Putamen (tissue), 1 donor: ENCODE data around the gene PRTN3.
"Not testable (repeated sequence)": the region's sequence is repeated elsewhere in the genome, so short reads cannot be mapped to it uniquely, and the experiment has no call there.

Experiments
- DNase-seq: peaks from one replicate; pipeline ENCODE4 v3.0.0-alpha.2; 2016; ENCODE audit warnings: low spot score

PRTN3 gene

DNA sequence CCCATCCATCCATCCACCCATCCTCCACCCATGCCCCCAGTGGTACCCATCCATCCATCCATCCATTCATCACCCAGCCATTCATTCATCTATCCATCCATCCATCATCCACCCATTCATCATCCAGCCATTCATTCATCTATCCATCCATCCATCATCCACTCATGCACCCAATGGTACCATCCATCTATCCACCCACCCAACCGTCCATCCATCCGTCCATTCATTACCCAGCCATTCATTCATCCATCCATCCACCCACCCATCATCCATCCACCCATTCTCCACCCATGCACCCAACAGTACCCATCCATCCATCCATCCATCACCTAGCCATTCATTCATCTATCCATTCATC lies 24.3 kb upstream of the PRTN3 start:
- DNase-seq = no peak

DNA sequence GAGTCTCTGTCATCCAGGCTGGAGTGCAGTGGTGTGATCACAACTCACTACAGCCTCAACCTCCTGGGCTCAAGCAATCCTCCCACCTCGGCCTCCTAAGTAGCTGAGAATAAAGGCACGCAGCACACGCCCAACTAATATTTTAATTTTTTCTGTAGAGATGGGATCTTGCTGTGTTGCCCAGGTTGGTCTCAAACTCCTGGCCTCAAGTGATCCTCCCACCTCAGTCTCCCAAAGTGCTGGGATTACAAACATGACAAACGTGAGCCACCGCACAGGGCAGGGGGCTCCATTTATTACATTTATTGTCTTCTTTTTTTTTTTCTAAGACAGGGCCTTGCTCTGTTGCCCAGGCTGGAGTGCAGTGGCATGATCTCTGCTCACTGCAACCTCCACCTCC lies 20.6 kb upstream of the PRTN3 start:
- not testable (repeated sequence) for DNase-seq

DNA sequence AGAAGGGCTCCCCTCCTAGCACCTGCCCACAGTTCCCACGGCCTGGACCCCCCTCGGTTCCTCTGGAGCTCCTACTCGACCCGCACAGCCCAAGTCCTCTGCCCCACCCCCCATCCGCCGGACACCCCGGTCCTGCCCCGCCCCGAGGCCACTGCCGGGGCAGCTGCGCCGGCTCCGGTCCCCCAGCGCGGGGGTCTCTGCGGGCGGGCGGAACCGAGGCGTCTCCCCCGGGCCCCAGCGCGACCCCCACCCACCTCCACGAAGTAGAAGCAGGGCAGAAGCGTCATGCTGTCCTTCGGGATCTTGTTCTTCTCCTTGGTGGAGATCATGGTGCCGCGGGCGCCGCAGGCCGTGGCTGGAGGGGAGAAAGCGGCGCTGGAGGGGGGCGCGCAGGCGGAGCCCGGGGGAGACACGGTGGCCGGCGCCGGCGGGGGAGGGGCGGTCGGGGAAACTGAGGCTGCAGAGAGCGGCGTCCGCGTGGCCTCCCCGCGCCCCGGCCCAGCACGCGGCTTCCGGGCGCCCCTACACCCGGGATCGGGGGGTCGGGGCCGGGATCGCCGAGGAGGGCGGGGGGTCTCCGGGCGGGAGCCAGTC lies 19.5 kb upstream of the PRTN3 start:
- no peak for DNase-seq

DNA sequence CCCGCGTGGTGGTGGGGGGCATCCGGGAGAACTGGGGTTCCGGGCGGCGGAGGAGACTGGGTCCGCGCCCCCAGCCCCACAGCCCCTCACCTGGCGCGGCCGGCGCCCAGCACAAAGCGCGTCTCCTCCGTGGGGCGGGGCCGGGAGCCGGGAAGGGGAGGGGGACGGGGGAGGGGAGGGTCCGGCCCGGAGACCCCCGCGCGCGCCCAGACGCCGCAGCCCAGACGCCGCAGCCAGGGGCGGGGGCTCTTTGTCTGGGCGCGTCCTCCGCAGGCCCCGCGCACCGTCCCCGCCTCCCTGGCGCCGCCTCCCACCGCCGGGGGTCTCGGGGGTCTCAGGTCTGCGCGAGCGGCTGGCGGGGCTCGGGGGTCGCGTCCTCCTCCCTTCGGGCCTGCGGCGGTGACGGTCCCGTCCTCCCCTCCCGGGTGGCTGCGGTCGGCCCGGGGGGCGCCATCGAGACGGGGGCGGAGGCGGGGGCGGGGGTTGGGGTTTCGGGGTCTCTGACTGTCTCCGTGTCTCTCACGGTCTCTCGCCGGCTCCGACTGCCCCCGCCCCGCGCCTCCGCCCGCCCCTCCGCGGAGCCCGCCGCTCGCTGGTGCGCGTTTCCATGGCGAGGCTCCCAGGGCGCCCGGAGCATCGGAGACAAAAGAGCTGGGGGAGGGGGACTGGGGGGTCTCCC lies 18.8 kb upstream of the PRTN3 start, which contains the start of gene PLPPR3:
Gene PLPPR3, minus strand, starts transcription at position 131 of the 679 bp plus-strand sequence. CDS start 396 bp downstream, outside the sequence.
- DNase-seq = no peak

DNA sequence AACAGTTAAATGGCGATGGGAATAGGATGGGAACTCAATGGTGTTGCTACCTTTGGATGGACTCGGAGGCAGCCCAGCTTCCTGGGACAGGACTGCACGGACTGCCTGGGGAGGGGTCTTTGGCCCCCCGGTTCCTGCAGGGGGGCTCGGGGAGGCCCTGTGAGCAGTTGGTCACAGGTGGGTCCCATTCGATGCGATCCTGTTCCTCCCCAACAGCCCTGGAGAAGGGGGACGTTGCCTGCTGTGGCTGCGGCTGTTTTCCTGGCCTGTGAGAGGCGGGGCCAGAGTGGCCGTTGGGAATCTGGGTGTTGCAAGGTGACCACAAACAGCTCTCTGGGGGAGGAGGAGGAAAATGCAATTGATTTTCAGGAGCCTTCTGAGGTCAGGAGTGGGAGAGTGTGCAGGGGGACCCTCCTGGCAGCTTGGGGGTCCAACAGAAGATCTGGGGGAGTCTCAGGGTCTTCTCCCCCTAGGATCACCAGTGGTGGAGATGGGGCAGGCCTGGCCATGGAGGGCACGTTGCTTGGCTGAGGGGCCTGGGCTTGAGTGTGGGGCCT lies 17.2 kb upstream of the PRTN3 start:
- DNase-seq = no peak

DNA sequence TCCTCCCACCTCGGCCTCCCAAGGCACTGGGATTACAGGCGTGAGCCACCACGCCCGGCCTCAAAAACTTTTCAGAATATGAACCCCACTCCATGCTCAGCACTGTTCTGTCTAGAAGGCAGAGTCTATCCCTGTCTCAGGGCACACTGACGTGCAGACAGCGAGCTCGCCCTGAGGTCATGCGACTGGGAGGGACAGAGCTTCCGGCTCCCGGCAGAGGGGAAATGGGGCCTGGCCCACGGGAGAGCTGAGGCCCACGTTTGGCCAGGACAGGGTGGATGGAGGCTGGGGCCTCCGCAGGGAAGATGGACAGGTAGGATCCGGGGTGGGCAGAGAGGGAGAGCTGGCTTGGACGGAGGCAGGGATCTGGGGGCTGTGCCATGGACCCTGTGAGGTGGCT lies 15.9 kb upstream of the PRTN3 start:
- DNase-seq = no peak

DNA sequence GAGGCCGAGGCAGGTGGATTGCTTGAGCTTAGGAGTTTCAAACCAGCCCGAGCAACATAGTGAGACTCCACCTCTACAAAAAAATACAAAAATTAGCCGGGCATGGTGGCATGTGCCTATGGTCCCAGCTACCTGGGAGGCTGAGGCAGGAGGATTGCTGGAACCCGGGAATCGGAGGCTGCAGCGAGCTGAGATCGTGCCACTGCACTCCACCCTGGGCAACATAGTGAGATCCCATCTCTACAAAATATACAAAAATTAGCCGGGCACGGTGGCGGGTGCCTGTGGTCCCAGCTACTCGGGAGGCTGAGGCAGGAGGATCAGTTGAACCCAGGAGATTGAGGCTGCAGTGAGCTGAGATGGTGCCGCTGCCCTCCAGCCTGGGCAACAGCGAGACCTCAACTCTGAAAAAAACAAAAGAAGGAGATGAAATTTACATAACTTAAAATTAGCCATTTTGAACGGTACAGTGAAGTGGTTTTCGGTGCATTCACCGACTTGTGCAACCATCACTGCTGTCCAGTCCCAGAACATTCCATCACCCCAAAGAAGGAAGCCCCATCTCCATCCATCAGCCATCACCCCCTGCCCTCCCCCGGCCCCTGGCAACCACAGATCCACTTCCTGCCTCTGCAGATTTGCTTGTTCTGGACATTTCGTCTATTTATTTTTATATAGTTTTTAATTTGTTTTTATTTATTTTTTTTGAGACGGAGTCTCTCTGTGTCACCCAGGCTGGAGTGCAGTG lies 14.7 kb upstream of the PRTN3 start:
- no peak for DNase-seq

DNA sequence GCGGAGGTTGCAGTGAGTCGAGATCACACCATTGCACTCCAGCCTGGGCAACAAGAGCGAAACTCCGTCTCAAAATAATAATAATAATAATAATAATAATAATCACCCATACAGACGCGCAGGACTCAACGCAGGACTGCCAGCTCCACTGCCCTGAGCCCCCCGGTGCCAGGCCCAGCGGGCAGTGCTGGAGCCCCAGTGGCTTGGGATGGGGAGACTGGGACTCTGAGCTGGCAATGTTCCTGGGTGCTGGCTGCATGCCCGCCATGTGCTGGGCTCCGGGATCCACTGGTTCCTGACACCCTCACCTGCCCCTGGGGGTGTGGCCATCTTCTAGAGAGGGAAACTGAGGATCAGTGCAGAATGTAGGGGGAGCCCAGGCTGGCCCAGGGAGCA lies 13.5 kb upstream of the PRTN3 start:
- DNase-seq = no peak

DNA sequence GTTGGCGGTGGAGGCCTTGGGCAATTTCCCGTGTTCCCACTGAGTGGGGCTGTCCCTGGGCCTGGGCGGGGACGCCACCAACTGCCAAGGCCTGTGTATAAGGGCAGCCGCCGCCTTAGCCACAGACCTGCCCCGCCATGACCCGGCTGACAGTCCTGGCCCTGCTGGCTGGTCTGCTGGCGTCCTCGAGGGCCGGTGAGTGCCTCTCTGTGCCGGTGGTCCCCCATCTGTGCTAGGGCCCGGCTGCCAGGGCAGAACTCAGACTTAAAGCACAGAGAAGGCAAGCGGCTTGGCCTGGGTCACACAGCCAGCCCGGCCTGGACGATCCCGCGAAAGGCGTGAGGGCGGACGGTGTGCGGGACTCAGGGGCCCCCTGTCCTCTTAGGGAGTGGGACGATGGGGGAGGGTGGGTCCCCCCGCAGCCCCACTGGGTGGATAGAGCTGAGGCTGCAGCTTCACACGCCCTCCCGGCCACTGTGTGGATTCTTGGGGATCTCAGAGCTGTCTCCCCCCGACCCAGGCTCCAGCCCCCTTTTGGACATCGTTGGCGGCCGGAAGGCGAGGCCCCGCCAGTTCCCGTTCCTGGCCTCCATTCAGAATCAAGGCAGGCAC lies 13.0 kb upstream of the PRTN3 start, which contains the start of gene AZU1:
Gene AZU1, plus strand, starts transcription at position 128 of the 612 bp plus-strand sequence. Its CDS starts 10 bp downstream, at position 138.
- DNase-seq = no peak

DNA sequence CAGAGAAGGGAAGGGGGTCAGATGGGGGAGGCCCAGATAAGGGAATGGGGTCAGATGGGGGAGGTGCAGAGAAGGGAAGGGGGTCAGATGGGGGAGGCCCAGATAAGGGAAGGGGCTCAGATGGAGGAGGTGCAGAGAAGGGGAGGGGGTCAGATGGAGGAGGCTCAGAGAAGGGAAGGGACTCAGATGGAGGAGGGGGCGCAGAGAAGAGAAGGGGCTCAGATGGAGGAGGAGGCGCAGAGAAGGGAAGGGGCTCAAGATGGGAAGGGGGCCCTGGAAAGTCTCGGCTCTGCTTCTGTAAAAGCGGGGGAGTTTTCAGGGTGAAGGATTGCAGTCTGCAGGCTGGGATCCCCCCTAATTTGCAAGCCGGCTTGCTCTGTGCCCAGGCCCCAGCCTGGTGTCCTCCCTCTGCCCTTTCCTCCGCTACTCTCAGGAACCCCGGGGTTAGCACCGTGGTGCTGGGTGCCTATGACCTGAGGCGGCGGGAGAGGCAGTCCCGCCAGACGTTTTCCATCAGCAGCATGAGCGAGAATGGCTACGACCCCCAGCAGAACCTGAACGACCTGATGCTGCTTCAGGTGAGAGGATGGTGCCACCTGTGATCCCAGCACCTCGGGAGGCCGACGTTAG lies 11.6 kb upstream of the PRTN3 start:
- DNase-seq = no peak

DNA sequence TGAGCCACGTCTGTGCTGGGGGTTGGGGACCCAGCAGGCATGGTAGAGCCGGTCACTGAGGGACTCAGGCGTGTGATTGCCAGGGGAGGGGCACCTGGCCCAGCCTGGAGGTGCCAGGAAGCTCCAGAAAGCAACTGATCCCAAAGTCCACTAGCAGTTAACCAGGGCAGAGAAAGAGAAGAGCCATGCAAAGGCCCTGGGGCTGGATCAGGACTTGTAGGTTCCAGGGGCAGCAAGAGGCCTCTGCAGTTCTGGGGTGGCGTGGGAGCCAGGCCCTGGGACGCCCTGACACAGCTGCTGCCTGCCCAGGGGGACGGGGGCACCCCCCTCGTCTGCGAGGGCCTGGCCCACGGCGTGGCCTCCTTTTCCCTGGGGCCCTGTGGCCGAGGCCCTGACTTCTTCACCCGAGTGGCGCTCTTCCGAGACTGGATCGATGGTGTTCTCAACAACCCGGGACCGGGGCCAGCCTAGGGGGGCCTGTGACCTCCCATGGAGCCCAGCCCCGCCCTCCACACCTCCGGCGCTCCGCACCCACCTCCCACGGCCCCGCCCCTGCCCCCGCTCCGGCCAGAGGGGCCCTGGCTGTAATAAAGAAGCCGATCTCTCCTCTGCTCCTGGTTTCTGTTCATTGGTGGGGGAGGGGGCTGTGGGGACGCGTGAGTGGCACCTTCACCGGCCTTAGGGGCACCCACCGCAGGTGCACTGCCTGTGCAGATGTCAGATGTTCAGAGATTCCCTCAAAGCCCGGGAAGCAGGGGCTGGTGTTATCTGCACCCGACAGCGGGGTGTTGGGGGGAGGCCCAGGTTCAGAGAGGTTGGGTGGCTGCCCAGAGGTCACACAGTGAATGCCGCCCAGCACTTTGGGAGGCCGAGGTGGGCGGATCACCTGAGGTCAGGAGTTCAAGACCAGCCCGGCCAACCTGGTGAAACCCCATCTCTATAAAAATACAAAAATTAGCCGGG lies 9.1 kb upstream of the PRTN3 start:
- DNase-seq = no peak

DNA sequence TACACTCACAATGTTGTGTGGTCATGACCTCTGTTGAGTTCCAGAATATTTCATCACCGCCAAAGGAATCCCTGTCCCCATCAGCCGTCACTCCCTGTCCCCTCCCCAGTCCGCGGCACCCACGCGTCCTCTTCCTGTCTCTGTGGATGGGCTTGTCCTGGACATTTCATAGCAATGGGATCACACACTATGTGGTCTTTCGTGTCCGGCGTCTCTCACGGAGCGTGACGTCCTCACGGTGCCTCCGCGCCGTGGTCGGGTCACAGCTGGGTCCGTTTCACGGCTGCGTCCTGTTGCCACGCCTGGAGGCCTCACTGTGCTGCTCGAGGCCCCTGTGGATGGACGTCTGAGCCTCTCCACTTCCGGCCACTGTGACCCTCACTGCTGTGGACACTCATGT lies 6.6 kb upstream of the PRTN3 start:
- no peak for DNase-seq

DNA sequence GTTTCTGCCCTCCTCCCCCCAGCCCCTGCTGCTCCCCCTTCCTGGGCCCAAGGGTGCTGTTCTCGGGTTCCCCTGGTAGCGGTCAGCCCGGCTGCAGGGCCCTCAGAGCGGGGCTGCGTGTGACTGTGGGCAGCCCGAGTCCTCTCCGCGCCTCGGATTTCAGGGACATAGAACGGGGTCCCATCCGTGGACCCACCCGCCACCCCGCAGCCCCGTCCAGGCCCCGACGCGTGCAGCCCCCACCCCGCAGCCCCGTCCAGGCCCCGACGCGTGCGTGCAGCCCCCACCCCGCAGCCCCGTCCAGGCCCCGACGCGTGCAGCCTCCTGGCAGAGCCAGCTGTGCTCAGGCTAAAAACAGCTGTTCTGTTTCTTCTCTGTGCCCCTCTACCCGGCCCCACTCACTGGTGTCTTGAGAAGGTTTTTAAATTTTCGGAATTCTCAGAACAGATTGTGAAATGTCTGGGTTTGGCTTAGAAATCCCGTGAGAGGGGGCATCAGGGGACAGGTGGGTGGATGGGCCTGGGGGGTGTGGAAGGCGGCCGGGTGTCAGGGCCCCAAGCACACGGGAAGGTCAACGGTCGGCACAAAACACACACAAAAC lies 5.5 kb upstream of the PRTN3 start:
- no peak for DNase-seq

DNA sequence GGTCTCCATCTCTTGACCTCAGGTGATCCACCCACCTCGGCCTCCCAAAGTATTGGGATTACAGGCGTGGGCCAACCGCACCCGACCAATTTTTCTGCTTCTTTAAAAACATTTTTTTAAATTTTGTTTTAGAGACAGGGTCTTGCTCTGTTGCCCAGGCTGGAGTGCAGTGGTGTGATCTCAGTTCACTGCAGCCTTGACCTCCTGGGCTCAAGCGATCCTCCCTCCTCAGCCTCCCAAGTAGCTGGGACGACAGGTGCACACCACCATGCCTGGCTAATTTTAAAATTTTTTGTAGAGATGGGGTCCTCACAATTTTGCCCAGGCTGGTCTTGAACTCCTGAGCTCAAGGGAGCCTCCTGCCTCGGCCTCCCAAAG lies 2.0 kb downstream of the PRTN3 start:
- DNase-seq = not testable (repeated sequence)

DNA sequence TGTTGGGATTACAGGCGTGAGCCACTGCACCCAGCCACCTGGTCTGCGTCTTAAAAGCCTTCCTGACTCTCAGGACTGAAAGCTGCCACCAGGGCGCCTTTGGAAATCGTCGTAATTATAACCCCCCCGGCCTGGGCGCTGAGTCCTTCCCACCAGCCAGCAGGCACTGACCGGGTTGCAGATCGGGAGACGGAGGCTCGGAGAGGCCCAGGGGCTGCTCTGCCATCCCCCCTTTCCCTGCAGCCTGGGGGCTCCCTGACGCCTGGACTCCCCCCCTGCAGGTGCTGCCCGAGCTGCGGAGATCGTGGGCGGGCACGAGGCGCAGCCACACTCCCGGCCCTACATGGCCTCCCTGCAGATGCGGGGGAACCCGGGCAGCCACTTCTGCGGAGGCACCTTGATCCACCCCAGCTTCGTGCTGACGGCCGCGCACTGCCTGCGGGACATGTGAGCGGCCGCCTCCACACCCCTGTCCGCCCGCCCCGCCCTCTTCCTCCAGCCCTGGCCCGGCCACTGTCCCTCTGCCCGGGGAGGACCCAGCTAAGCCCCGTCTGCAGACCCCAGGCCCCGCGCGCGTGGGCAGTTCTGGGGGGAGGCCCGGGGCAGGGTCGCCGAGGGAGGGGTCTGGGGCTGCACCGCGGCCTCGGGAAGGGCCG lies 2.5 kb downstream of the PRTN3 start:
- DNase-seq = no peak

DNA sequence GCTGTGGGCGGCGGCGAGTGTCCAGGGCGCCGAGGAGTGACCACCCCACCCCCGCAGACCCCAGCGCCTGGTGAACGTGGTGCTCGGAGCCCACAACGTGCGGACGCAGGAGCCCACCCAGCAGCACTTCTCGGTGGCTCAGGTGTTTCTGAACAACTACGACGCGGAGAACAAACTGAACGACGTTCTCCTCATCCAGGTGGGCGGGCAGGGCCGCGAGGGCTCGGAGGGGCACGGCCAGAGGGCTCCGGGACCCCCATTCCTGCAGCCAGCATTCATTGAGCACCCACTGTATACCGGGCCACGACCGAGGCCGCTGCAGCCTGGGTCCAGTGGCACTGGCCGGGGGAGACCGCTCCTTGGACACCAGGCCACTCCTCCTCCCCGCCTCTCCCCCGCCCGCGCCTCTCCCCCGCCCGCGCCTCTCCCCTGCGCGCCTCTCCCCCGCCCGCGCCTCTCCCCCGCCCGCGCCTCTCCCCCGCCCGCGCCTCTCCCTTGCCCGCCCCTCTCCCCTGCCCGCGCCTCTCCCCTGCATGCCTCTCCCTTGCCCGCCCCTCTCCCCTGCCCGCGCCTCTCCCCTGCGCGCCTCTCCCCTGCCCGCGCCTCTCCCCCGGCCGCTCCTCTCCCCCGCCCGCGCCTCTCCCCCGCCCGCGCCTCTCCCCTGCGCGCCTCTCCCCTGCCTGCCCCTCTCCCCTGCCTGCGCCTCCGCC lies 3.2 kb downstream of the PRTN3 start:
- no peak for DNase-seq

DNA sequence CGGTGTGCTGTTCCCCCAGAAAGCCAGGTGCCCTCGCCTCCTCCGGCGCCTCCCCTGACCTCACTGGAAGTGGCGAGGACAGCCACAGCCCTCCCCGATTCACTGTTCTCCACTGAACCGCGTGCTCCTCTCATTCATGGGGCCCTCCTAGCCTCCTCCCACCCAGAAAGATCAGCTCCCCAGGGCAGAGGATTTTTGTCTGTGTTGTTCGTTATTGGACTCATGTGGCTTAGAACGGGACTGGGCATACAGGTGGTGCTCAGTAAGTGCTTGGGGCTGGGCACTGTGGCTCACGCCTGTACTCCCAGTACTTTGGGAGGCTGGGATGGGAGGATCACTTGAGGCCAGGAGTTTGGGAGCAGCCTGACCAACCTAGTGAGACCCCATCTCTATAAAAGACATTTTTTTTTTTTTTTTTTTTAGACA lies 3.8 kb downstream of the PRTN3 start:
- DNase-seq = no peak

DNA sequence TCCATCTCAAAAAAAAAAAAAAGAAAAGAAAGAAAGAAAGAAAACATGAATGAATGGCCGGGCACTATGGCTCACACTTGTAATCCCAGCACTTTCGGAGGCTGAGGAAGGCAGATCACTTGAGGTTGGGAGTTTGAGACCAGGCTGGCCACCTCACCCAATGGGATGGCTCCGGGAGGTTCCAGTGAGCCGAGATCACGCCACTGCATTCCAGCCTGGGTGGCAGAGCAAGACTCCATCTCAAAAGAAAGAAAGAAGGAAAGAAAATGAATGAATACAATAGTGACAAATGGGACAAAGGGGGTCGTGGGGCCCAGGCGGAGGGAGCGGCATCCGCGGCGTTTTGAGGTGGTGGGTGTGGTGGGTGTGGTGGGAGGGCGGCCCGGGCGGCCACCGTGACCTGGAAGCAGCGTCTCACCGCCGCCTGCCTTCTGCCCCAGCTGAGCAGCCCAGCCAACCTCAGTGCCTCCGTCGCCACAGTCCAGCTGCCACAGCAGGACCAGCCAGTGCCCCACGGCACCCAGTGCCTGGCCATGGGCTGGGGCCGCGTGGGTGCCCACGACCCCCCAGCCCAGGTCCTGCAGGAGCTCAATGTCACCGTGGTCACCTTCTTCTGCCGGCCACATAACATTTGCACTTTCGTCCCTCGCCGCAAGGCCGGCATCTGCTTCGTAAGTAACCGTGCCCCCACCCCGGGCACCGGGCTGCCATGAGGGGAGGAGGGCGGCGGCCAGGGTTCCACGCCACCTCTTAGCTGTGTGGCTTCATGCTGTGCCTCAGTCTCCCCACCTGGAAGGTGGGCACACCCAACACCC lies 5.1 kb downstream of the PRTN3 start:
- no peak for DNase-seq
